GM18907 (cell line): ENCODE measurements around the gene MCIDAS.

ENCODE experiments used
- ATAC-seq: cut with Tn5 transposase; IDR thresholded peaks from one replicate; pipeline ENCODE4 v1.9.1; 2021; ENCODE audit warnings: mild to moderate bottlenecking, moderate library complexity; ENCODE audit not compliant: unreplicated experiment

MCIDAS gene

DNA sequence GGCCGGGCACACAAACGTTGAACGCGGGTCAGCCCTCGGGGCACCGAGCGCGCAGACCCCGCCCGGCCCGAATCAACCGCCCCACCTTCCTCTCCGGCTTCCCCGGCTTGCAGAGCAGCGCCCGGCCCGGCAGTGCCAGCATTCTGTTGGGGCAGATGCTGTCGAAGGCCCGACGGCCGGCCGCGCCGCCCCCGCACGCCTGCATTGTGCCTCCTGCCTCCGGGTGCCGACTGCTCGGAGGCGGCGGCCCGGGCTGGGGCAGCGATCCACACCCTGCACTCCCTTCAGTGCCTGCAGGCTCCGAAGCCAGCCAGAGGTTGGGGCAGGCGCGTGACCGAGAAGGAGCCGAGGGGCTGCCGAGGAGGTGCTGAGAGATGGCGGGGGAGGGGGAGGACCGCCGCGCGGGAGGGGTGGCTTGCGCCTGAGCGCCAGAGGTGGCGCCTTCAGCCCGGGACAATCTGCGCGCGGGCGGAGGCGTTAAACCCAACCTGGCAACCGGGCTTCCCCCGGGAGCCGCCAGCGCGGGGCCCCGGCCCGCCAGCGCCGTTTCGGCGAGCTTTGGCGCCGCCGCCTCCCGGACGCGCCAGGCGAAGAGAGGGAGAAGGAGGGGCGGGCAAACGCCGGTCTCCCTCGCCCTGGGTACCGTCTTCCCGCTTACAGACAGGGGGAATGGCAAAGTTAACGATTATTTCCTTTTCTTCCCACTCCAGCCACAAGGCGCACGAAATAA lies at the start of gene MCIDAS:
Gene MCIDAS, minus strand, starts transcription at position 382 of the 730 bp plus-strand sequence. Its CDS starts 177 bp downstream, at position 205.
- peak; percentile 37 for ATAC-seq

DNA sequence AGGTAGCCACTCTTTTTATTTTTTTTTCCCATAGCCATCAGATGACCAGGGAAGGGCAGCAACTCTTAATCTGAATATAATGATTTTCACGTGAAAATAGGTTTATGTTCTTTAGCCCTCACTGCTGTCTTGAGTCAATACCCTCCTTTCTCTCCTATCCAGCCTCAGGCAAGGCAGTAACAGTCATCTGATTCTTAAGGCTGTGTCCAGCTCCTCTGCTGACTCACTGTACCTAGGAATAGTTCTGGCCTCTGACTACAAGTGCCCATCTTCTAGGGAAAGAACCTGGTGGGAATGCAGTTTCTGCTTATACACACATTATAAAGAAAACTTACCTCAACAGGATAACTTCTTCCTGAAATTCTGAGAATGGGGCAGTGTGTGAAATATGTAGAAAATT lies 49.7 kb upstream of the MCIDAS start:
- ATAC-seq, result no peak

DNA sequence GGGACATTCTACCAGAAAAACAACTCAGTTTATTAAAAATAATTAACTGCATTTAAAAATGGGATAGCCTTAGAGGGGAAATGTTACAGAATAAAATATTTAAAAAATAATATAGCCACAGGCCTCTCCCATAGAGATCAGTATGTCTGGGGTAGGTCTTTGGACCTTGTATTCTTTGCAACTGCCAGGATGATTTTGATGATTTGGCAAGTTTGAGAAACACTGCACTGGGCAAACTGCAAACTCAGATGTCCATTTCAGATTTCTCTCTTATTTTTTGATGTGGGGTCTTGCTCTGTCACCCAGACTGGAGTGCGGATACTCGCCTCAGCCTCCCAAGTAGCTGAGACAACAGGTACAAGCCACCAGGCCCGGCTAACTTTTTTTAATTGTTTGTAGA lies 31.2 kb upstream of the MCIDAS start:
- no peak for ATAC-seq

DNA sequence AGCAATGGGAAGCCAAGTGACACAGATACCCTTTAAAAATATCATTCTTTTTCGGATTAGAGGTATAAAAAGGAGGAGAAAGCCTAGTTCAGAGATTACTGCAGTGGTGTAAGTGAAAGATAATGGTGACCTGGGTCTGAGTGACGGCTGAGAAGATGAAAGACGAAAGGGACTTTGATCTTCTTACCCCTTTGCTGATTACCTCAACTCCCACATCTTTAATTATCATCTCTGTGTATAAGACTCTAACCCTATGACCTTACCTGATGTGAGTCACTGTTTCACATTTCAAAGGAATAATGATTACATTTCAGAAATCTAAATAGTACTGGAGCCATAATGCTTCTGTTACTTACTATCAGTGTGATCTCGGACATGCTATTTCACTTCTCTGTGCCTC lies 27.7 kb upstream of the MCIDAS start:
- no peak for ATAC-seq

DNA sequence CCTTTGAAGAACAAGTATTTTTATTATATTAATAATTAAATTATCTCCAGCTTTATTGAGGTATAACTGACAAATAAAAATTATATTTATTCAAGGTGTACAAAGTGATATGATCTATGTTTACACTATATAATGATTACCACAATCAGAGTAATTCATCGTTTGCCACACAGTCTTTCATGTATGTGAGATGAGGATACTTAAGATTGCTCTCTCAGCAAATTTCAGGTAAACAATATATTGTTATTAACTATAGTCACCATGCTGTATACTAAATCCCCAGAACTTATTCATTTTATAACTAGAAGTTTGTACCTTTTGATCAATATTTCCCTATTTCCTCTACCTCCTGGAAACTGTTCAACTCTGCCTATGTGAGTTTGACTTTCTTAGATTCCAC lies 22.9 kb upstream of the MCIDAS start:
- no peak for ATAC-seq

DNA sequence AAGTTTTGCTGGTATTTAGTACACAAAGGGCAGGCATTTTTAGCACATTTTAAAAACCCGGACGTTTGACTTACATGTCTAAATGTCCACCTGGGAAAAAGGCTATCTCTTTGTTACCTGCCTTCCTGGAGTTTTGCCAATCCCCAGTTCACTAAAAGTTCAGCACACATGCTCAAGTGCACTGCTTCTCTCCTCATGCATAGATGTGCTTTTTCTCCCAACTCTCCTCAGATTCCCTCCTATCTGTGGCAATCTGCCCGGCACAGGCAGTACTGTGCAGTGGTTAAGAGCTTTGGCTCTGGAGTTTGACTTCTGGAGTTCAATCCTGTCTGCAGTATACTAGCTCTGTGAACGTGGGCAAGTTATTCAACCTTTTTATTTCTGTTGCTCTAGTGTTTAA lies 14.6 kb upstream of the MCIDAS start:
- no peak for ATAC-seq

DNA sequence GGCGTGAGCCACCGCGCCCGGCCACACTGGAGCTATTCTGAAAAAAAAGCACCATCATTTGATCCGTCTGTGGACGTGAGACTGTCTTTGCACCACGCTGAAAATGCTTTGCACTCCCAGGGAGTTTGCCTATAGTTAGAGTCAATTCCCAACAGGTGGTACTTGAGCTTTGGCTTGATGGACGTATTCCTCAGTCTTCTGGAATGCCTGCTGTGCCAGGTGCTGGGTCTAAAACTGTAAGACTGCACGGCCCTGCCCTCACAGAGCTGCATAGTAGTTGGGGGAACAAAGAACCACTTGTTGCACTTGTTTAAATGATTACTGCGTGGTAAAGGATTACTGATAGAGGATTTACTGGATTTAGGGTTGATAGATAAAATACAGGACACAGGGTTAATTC lies 9.7 kb upstream of the MCIDAS start:
- ATAC-seq, result no peak

DNA sequence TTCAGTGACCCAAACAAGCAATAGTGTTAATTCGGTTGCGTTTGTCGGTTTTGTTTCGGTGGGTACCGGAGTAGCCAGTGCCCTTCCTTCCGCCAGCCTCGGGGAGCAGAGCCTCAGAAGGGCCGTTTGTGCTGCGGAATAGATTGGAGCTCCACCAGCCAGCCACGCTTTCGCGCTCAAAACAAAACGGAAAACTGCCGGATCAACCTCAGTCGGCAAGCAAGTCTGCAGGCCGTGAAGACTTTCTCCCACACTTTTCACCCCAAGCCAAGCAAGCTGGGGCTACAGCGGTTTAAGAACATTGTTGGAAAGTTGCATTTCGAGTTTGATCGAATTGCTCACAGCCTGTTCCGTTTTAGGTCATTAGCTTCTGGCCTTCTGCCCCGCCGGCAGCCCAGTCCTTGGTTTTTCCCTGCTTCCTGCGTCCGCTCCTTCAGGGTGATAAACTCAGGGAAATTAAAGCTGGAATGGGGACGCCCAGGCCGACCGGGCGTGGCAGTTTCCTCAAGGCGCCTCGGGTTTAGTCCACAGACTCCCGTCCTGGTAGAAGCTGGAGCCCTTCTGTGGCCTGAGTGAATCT lies 7.1 kb upstream of the MCIDAS start:
- no peak for ATAC-seq

DNA sequence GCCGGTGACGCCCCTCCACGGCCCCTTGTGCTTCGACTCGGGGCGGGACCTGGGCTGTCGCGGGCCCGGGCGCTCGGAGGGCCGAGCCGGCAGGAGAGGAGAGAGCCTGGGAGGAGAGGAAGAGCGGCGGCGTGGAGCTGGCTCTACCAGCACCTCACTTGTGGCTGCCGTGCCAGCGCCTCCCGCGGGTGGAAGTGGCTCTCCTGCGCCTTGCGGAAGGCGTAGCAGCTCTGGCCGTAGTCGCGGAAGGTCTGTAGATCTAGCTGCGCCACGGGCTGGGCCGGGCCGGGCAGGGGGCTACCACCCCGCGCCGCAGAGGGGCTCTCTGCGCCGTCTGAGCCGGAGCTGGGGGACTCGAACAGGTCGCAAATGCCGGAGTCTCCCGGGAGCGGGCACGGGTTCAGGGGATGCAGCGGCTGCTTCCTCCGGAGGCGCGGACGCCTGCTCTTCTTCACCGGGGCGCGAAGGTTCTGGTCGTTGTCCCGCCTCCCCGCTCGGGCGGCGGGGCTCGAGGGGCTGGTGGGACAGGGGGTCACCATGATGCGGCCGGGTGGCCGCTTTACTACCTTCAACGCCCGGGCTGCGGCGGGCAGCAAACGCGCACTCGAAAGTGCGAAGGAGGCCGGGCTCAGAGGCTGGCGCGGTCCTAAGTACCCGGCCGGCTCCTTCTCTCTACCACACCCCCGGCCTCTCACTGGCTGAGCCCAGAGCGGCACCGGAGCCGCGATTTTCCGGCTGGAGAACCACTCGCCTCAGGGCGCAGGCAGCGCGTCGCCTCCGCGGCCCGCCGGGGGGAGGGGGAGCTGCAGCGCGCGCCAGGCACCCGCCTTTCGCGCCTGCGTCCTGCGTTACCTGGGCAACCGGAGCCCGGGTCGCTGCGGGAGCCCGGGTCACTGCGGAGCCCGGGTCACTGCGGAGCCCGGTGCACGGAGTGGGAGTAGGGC lies 6.1 kb upstream of the MCIDAS start, which contains the start of gene CCNO:
Gene CCNO, minus strand, starts transcription at position 624 of the 944 bp plus-strand sequence. Its CDS starts 85 bp downstream, at position 539.
- peak; percentile 63 for ATAC-seq

DNA sequence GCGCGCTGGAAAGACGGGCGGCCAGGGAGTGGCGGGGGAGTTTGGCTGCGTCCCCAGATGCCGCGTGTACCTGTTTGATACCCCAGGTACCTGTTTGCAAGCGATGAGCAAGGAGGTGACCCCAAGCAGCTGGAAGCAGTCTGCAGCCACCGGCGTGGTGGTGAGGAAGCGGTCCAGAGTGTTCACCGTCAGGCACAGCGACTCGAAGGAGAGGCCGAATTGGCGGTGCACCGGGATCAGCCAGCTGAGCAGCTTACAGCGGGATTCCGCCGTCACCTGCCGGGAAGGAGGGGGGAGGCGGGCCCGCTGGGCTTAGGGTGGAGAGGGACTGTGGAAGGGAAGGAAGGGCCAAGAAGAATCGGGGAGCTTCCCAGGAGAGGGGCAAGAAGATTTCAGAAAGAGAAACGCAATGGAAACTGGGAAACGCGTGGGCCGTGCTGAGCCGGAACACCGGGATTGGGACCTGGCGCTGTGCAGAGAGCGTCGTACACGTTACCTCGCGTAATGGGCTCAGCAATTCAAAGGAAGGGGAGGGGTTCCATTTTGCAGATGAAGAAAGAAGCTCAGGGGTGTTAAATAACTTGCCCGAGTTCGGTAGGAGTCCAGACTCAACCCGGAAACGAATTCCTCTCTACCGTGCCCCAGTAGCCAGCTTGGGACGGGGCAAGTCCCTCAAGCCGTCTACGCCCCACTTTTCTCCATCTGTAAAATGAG lies 5.3 kb upstream of the MCIDAS start:
- peak; percentile 3 for ATAC-seq

DNA sequence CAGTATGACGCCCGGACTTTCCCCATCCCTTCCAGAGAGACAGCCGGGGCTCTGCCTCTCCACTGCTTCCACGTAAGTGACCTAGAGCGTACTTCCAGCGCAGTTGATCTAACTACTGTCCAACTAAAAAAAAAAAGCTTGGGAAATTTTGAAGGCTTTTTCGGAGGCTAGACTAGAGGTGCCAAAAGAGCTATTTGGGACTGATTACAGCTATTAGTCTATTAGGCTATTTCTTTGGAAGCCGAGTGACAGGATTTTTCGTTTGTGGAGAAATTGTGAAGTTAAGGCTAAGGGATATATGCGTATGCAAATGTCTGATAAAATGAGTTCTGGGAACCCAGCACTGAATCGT lies 4.8 kb upstream of the MCIDAS start:
- no peak for ATAC-seq

DNA sequence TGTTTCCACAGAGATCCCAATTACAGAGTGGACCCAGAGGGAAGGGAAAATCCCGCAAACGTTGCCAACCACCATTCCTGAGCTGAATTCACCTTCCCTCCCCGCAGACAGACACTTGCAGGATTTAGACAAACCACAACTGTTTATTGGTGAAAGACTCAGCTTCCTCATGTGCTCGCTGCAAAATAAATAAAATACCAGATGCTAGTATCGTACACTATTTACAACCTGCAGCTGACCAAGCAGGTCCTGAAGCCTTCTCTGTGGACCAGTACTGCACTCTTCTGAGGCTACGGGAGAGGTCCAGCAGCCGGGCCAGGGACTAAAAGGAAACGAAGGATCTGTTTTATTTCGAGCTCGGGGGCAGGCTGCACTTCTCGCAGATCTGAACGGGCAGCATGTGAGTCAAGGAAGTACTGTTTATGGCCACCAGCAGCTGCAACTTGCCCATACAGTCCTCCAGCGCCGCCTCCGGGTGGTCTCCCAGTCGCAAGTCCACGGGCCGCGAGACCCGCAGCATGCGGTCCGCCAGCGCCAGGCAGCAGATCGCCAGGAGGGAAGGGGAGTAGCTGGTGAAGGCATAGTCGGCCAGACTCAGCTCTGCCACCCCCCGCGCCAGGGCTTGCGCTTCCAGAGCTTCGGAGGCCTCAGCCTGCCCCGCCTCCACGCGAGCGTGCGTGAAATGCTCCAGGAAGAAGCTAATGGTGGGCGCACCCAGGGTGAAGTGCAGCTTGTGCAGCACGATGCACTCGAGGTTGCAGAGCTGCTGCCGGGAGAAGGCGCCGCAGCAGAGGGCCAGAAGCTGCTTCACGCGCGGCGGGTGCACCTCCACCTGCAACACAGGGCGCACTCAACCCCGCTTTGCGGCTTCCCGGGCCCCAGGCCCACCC lies 4.2 kb upstream of the MCIDAS start:
- no peak for ATAC-seq

DNA sequence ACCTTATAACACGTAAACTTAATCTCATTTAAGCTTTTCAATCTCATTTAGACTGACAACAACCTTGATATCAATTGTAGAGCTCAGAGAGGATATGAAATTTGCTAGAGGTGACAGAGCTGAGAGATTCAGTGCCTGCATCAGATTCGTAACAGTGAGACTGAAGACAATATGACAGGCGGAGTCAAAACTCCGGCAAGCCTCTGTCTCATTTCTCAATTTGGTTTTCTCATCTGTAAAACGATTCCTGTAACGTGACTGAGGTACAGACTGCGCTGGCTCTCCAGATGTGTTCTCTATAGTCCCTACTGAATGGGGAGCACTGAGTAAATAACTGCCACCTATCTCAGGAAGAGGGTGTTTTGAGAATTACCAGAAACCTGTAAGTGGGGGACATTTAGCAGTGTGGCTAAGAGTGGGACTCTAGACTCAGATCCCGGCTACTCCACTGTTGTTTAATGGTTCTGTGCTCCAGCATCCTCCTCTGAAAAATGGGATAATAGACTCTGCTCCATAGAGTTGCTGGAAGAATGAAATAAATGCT lies 3.0 kb upstream of the MCIDAS start:
- ATAC-seq, result no peak

DNA sequence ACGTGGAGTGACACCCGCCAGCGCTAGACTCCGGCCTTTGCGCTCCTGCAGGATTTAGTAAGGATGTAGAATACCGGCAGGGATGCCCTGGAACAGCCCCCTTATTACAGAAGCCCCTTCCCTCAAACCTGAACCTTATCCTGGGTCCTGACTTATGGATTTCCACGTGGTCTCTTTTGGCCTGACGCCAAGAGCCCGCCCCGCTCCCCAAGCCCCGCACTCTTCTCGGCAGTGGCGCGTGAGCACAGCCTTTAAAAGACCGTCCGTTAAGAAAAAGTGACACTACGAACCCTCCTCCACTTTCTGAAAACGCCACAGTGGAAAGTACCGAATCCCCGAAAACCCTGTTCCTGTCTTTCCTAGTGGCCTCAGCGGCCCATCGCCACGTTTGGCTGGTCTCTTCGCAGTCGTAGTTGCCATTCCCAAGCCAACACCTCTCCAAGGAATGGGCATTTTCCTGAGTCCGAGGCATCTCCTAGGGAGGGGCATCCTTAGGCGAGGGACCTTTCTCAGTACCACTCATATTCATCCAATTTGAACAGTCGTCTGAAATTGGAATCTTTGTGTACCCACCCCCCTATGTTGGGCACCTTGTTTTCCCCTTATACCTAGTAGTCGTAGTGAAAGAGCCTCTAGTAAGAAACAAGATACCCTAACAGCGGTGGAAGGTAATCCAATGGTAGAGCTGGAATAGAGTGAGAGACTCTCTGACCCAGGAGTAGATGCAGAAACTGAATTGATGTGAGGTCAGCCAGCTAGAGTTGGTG lies 732 bp upstream of the MCIDAS start:
- no peak for ATAC-seq

DNA sequence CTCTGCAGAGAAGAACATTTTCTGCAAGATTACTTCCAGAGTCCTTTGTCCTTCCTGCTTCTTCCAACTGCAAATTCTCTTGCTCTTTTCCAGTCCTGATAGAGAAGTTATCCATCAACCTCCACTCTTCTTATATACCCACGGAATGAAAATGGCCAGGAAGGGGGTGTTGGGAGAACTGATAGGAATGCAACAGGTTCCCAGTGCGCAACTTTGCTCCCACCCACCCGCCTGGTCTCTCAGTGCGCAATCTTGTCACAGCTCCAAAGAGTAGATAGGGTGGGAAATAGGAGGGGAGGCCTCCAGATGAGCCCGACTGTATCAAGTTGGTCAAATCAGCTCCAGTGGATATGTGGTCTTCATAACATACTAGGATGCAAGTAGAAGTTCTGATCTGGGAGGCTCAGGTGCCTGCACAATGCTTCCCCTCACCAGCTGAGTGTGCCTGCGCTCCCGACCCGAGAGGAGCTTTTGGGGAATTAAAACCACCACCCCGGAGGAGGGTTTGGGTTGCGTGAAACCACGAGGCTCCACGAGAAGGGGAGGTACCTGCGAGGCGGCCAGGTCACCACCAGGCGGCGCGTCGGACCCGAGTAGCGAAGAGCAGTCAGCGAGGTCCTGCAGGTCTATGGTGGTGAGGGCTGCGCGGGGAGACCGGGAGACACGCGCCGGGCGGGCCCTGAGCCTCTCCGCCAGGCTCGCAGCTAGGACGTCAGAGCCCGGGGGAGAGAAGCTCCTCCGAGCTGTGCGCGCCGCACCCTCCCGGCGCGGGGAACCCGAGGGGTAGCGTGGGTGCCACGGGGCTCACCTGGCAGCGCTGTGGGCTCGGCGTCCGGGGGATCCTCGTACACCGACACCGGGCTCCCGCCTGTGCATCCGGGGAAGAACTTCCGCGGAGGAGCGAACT lies 835 bp downstream of the MCIDAS start:
- ATAC-seq, result peak; percentile 59

DNA sequence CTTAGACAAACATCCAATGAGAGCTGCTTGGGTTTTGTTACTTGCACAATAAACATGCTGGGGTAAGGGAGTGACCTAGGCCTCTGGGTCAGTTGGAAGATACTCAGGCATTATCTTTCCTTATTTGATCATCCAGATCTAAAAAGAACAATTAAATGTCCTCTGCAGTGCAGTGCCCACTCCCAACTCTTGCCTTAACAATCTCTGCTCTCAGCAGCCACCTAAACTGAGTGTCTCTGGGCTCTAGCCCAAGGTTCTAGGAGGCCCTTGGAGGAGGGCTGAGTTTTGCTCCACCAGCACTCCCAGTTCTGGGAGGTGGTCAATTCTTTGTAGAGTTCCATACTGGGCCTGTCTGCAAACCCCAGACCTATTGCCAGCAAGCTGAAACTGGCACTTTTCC lies 1.8 kb downstream of the MCIDAS start:
- ATAC-seq, result no peak

DNA sequence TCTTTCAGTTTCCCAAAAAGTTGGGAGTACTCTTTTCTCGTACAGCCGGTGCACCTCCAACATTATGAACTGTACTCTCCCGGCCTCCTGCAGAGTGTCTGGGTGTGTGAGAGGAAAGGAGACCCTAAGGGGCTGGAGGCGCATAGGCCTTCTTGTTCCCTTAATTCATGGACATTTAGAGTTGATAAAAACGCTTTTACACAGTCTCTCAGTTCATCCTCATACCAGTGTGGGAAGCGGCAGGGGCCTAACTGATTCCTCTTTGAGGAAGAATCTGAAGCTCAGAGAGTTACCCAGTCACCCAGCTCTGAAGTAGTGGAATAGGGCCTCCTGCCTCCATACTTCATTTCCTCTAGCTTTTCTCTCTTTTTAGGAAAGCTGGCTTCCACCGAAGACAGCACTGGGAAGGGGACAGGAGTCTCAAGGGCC lies 3.3 kb downstream of the MCIDAS start:
- no peak for ATAC-seq
